ENCODE results near the gene KCNT1.

- TF ChIP-seq TAF1 (IDR thresholded peaks at IDR 0.05; ENCODE audit: borderline replicate concordance, insufficient read depth, low read length) (no peak), POLR2AphosphoS5 (IDR thresholded peaks at IDR 0.05; ENCODE audit: low read depth, low read length) (no peak), SIN3A (IDR thresholded peaks at IDR 0.05; ENCODE audit: borderline replicate concordance, insufficient read depth, low read length) (no peak)
Measured at GRCh38 chr9:135759676-135760300, 57.8 kb downstream of the KCNT1 start.

Measured in PFSK-1 (cell line).